ENCODE measurements around the gene PKP4.

PKP4 gene

DNA sequence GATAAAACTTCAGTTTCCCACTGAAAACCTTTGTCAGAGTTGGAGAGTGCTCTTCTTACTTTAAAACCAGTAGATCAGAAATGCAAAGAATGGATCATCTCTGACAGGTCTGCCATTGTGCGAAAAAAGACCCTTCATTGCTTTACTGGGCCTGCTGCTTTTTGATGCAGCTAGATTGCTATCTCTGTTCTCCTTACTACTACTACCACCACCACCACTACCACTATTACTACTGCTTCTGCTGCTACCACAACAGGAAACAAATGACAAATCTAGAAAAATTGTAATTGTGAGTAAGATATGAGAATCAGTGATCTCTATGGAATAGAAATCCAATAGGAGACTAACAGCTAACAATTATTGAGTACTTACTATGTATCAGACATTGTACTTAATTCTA is 85.8 kb downstream of the PKP4 start:
- no peak for DNase-seq (ENCODE audit: low spot score)

DNA sequence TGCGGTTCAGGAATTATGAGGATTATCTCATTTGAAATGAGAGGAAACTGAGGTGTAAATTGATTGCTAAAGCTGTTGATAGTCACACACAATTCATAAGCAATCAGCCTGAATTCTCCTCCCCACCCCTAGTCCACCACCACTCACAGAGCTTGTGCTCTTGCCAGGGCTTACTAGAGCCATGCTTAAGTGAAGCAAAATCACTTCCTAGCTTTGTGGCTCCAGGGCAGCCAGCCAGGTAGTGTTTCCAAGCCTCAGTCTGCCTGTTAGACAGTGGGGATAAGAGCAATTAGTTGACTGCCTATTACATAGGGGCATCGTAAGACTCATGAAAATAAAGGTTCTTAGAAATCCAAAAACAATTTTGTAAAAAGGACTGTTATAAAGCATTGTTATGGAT is 87.2 kb downstream of the PKP4 start:
- DNase-seq (ENCODE audit: low spot score) = no peak

DNA sequence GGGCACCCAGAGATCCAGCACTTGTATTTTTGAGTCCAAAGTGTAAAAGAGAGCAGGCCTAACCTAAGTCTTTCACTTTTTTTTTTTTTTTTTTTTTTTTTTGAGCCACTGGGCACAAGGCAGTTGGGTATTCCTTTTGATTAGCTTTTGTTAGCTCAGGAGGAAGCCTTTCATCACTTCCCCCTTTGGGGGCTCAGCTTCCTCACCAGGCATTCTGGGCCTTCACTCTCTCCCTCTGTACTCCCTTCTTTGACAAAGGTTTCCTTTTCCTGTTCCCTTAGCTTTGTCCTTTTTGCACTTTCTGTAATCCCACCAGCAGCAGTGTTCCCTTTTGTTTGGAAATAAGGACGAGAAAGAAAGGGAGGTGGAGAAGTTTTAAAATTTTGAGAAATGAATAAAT is 88.2 kb downstream of the PKP4 start:
- no peak for DNase-seq (ENCODE audit: low spot score)

DNA sequence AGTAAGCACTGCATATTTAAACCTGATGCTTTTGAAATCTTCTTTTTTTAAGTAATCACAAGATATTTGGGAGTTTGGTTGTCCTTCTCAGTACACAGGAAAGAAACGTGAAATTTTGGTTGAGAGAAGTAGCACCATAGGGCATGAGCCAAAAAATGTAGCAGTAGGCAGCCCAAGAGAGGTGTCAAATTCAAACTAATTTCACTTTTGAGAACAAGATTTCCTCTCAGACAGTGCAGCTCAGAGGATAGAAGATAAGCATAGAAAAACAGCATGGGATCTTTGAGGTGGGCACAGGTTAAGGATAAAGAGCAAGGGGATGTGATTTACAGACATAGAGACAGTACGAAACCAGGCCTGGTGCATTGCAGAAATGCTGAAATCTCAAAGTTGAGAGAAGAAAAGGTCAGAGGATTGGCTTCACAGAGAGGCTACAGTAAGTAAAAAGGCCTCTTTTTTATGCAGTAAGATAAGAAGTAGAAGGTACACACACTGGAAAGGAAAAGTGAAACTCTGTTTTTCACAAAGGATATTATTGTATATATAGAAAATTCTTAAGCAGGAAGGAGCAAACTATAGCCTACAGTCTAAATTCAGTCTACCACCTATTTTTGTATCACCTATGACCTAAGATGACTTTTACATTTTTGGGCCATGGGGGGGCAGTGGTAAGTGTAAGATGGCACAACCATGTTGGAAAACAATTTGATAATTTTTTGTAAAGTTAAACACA is 89.8 kb downstream of the PKP4 start:
- no peak for DNase-seq (ENCODE audit: low spot score)

DNA sequence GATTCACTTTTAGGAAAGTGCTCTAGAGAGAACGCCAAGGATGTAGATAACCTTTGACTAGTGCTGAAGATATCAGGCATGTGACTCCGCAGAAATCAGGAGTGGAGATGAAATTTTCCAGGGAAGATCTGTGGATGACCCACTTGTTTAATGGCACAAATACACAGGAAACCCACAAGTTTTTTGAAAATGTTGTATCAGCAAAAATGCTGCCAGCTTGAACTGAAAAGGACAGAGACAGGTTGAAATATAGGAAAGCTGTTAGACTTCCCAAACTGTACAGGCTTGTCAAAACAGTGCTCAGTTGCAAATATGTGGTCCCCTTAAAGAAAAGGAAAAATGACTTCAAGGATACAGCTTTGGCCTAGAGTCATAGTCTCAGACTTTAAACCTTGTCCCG is 96.5 kb downstream of the PKP4 start:
- no peak for DNase-seq (ENCODE audit: low spot score)

DNA sequence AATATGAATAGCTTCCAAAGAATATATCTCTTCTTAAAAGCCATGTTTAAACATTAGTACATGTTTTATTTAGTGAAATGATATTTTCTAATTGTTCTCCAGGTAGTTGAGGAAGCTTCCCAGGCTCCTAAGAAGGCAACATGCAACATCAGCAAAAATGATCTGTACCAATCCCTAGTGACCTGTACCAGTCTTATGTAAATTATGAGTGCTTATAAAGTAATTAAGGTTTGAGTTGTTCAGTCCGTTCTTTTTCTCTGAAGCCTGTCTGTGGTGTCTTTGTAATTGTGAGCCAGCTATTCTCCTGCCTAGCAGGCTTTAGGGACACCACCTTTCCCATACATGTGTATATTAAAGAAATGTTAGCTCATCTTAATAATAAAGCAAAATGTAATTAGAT is 98.2 kb downstream of the PKP4 start:
- DNase-seq (ENCODE audit: low spot score) = no peak

DNA sequence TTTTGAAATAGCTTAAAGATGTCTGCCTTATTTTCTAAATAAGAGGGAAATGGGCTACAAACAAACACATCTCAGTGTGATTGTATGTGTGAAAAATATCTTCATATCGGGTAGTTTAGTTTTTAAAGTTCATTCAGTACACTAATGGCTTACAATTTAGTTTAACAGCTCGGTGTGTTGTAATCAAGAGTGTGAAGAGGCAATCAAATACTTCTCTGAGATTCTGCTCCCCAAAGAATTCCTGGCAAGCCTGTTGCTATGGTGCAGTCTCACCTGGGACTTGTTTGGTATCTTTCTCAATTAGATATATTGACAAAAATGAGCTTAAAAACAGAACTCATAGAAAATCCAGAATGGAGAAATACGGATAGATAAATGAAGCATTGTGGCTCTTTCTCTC is 99.4 kb downstream of the PKP4 start:
- DNase-seq (ENCODE audit: low spot score) = no peak

DNA sequence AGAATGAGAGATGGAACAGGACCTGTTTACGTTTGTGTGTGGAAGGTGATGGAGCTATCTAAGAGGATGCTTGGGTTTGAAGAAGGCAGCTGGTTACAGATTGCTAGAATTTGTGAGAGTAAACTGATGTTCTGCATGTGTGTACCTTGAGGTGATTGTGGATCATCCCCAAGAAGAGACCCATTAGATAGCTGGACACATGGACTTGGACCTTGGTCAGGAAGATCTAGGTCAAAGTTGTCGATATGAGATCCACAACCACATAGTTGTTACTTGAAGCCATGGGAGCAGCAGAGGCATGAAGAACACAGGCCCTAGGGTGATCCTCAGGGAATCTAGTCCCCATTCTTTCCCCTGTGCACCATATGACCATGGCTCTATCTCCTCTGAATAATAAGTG is 101.0 kb downstream of the PKP4 start:
- no peak for DNase-seq (ENCODE audit: low spot score)

DNA sequence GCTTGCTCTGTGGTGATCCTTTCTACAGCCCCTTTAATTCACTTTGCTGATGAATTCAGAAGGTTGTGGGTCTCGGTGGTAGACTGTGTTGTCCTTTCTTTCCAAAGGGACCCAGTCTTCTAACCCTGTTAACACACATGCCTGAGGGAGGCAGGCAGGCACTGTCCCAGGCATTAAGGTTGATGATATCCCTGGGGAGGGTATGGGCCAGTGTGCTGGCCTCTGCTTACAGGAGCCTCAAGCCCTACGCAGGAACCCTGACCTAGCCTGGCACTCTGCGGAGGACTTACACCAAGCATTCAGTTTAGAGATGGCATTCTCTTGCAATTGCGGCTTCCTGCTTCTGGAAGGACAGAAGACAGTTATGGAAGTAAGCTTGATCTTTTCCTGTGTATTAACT is 102.5 kb downstream of the PKP4 start:
- no peak for DNase-seq (ENCODE audit: low spot score)

DNA sequence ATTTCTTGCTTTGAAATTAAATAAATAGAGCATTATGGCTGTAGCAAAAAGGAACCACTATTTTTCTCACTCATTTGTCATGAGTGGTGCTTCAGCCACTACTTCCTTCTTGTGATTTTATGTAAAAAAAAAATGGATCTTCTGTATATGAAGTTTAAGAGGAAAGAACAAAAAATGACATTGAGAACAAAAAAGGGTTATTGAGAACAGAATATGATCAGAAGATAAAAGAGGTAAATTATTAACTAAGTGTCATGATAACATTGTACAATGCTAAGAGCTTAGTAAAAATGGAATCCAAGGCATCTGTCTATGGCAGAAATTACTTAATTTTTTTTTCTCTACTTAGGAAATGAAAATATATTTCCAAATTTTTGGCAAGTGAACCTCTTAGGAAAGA is 103.5 kb downstream of the PKP4 start:
- no peak for DNase-seq (ENCODE audit: low spot score)

DNA sequence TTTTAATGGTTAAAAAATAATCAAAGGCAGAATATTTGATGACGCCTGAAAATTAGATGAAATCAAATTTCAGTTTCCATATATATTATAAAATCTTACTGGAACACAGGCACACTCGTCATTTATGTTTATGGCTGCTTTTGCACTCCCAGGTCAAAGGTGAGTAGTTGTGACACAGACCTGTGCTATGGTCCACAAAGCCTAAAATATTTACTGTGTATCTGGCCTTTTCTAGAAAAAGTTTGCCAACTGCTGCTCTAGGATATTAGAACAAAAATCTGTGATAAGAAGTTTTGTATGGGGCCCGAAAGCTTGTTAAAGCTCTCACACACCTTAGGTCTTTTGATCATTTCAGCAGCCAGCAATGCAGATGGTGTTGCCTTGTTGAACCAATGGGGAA is 104.3 kb downstream of the PKP4 start:
- DNase-seq (ENCODE audit: low spot score) = no peak

DNA sequence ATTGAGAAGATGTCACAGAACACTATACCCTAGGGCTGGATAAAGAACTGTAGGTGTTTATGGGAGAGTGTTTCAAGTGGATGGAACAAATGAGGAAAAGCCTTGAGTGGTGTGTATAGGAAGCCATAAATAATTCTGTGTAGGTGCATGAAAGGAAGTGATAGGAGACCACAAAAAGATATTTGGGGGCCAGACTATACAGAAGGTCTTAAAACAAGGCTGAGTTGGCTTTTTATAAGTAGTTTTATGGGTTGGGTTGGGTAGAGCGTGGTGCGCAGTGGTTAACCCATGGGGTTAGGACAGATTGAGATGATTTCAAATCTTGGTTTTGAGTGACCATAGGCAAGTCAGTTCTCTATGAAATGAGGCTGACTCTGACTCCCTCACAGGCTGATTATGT is 110.5 kb downstream of the PKP4 start:
- no peak for DNase-seq (ENCODE audit: low spot score)

DNA sequence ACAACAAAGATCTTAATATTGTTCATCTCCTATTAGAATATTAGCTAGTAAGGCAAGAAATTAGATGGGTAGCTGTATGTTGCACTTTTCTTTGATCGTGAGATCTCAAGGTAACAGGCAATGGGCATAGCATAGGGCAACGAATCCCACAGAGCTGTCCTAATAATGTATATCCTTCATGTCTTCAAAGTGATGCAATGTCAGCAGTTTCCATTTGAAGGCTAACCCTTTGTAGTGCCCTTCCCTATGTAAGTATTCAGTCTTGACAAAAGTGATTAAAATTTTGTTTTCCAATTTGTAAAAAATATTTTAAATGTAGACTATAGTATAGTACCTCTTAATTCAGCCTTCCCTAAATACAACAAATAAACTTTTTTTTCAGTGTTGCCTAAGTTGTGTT is 112.5 kb downstream of the PKP4 start:
- DNase-seq (ENCODE audit: low spot score) = no peak

DNA sequence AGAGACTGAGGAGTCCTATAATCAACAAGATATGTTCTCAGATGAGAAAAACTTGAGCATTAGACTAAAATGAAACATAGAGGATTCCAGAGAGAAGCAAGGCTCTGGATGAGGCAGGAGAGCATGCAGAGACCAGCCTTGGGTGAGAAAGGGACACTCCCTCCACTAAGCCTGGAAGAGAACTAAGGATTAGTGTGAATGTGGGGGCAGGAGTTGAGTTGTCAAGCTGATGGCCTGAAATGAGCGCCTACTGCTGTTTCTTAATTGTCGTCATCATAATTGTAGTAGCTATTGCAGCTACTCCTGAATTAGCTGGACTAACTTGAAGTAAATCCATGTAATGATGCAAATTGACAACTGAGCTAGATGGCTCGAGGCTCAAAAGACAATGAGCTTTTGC is 114.1 kb downstream of the PKP4 start:
- no peak for DNase-seq (ENCODE audit: low spot score)

DNA sequence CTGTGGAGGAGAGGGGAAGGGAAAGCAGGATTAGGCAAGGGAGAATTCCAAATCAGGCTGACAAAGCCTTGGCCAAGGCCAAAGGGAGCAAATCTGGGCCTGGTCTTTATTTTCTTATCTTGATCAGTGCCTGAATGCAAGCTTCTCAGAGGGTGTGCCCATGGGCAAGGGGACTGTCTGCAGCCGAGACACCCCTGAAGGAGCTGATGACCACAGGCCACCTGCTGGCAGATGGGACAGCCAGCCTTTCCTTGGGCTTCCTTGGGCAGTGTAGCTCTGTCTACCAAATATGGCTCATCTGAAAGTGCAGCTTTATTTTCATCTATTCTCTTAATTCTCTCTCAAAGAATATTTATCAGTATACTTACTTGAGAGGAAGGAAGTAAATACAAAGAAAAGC is 117.0 kb downstream of the PKP4 start:
- DNase-seq (ENCODE audit: low spot score) = no peak

DNA sequence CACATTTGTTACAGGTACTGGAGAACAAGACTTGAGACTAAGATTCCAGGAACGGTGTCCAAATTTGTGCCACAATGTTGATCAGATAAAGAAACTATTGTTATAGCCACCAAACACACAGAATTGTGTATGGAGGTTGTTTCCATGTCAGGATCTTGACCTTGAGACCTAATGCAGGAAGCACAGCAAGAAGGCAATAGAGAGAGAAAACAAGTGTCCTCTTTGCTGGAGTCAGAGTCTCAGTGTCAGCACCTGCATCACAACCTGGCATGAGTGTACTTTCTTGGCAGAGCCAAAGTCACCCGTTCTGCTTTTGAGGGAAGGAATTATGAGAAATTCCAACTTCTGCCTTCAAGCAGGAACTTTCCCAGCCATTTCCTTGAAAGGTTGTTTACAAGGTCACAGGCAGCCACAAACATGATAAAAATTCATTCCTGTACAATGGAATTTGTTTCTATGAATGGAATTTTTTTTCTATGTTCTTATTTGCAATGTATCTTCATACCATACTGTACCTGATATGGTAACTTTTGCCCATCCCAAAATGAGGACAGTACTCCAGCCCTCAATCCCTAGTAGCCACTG is 118.4 kb downstream of the PKP4 start:
- DNase-seq (ENCODE audit: low spot score) = peak; percentile 20

DNA sequence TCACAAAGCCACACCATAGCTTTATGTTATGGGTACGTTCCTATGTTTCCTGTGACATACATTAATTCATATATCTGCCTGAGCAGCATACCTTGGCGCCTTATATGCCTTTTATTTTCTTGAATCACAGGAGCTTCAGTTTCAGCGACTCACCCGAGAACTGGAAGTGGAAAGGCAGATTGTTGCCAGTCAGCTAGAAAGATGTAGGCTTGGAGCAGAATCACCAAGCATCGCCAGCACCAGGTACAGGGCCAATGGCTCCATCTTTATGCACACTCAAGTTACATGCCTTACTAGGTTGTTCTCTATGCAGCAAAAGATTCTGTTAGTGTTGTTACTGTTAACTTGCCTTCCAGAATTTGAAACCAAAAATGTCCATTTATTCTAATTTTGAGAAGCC is 120.4 kb downstream of the PKP4 start:
- no peak for DNase-seq (ENCODE audit: low spot score)

DNA sequence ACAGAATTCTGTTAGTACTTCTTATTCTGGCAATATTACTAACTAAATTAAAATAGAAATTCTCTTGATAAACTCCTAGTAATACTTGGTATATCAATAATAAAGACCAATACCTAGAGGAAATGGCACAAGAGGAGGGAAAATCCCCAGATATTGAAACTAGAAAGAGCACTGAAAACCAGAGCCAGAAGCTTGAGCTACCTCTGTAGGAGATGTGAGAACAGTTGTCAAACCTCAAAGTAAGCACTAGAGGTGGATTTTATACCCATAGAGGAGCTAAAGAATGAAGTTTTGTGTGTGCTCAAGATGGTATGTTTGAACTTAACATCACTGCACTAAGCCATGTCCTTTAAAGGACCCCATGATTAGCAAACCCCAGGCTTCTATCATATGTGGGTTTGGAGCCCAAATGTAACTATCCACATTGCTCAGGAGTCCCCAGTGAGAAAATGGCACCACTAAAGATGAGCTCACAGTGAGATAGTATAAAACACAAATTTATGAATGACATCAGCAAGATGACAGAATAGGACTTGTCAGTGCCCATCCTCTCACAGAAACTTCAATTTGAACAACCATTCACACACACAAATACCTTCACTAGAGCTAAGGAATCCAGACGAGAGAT is 122.1 kb downstream of the PKP4 start:
- no peak for DNase-seq (ENCODE audit: low spot score)

DNA sequence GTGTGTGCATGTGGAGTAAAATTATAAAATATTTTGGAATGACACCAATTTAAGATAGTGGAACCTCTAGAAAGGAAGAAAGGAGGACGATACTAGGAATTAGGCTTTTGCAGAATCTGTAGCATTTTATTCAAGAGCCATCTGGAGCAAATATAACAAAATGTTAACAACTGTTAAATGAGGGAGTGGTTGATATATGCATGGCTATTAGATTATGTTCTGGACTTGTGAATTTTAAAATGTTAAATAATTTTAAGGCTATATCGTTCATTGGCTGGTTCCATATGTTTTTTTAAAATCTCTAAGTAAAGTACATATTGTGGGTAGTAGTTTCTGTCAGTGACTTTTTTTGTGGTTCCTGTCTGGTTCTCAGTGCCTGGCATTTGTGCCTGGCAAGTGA is 123.2 kb downstream of the PKP4 start:
- no peak for DNase-seq (ENCODE audit: low spot score)

DNA sequence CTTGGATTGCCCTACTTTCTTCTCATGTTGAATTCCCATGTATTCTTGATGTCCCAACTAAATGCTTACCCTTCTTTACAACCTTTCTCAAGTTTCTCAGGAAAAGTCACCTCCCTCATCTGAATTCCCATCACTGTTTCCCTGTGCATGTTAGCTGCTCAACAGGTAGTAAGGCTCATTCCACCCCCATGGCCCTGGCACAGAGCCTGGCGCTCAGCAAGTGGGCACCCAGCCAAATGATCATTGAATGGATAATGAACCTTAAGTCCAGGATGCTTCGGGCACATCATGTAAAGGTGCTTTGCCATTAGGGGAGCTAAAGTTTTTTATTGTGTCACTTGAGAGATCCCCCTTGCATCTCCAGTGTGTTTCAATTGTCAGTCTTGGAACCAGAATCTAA is 124.0 kb downstream of the PKP4 start:
- no peak for DNase-seq (ENCODE audit: low spot score)

DNA sequence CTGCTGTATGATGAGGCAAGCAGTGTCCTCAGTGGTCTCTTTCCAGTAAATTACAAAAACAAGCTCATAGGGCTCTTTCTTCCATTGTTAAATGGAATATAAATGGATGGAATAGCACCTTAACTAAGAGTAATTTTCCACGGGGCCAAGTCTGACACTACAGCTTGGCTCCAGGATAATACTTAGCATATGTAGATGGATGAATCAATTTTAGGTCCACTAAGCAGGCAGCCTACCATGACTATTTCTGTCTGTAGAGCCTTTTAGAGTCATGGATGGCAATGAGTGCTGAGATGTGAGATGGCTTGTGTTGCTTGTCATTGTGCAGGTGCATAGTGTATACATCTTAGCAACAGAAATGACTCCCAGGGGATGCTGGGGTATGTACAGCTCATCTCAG is 125.9 kb downstream of the PKP4 start:
- DNase-seq (ENCODE audit: low spot score) = no peak

DNA sequence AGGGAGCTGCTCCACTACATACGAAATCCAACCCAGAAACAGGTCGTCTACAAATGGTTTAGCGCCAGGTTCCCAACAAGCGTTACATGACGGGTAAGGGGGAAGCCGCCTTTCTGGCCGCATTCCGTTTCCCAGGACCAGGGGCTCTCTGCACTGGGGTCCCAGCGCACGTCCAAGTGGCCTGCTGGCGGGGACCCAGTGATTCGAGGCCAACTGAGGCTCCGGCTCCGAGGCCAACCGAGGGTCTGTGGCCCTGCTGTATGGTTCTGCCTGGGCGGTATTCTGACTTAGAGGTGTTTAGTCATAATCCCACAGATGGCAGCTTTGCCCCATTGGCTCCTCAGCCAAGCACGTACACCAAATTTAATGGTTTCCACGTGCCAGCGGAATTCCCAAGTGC is 127.2 kb downstream of the PKP4 start:
- no peak for DNase-seq (ENCODE audit: low spot score)

DNA sequence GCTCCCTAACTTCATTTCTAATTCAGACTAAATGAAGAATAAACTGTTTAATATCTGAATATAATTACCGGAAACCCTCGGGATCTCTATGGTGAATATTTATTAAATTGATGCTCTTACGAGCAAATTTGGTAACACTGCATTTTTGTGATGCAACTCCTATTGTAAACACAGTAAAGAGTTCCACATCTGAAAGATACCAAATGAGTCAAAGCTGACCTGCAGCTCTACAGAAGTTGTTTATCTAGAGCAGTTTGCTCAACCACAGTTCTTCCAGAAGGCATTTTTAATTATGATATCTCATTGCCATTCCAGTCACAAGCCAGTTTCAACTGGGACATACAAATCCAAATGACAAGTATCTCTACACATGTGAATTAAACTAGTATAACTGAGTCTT is 129.7 kb downstream of the PKP4 start:
- peak; percentile 19 for DNase-seq (ENCODE audit: low spot score)

DNA sequence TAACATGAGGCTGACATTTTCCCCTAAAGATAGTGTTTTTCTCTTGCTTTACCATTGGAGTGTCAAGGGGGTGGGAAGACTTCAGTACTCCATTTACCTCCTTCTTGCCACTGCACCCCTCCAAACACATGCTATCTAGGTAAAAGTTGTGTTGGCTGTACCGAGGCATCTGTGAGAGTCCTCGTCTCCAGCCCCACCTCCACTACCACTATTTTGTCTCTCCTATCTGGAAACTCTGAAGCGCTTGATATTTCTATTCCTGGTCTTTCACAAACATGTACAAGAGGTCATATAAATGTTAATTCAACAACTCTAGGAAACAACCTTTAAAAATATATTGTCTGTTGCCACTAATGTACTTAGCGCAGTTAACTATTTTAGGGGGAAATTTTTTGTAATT is 132.6 kb downstream of the PKP4 start:
- no peak for DNase-seq (ENCODE audit: low spot score)
